ENCODE measurements around the gene PTPN3.

The PTPN3 gene

DNA sequence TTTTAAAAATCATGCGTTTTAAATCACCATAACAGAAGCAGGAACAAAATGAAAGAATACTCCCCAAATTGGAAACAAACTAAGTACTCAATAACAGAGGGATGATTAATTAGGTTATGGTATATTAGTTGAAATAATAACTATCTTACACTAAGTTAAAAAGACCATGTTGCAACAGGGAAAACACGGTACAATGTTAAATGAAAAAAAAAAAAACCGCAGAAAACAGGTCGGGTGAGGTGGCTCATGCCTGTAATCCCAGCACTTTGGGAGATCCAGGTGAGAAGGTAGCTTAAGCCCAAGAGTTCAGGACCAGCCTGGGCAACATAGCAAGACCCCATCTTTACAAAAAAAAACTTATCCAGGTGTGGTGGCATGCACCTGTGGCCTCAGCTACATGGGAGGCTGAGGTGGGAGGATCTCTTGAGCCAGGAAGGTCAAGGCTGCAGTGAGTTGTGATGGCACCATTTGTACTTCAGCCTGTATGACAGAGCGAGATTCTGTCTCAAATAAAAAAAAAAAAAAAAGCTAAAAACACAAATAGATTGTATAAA is 2.4 kb upstream of the PTPN3 start:
- DNase-seq, result no peak

DNA sequence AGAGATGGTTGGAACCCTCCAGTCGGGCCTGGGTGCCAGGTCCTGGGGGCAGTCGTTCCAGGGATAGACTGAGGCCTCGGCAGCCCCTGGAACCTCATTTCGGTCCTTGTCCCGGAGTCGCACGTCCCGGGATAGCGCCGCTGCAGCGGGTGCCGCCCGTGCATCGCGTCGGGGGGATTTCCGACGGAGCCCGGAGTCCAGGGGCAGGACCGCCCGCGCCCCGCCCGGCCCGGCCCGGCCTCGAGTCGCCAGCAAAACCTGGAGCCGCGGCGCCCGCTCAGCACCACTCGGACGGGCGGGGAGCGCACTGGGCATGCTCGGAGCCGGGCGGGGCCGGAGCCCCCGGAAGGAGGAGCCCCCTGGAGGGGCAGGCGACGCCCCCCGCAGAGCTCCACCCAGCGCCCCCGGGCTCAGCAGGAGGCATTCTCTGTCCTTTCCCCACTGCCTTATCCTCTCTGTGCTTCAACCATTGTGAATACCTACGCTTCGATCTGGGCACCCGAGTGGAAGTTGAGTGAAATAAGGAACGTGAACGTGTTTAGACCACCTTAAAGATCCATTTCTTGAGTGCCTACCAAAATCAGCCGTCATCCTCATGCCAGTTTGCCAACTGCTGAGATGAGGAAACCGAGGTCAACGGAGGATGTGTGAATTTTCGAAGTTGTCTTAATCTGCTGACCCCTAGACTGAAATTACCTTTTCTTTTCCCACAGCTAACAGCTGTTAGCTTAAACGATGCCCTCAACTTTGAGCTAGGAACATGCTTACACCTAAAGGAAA is 1.7 kb upstream of the PTPN3 start:
- no peak for DNase-seq

DNA sequence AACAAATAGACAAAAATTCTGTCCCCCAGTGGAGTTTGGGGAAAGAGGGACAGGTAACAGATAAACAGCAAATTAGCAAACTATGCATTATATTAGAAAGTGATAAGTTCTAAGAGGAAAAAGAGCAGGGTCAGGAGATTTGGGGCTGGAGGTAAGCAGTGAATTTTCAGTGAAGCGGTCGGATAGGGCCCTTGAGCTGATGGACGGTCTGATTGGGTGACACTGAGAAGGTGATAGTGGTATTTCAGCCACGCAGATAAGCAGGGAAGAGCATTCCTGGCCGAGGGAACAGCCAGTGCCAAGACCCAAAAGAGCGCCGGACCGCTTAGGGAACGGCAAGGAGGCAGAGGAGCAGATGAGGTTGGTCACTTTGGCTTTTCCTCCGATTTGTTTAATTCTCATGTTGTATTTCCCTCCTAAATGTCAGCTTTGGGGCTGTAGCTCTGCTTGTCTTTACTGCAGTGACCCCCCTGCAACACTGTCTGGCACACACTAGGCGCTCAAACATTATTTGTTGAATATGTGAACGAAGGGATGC is 1.1 kb upstream of the PTPN3 start:
- no peak for DNase-seq

DNA sequence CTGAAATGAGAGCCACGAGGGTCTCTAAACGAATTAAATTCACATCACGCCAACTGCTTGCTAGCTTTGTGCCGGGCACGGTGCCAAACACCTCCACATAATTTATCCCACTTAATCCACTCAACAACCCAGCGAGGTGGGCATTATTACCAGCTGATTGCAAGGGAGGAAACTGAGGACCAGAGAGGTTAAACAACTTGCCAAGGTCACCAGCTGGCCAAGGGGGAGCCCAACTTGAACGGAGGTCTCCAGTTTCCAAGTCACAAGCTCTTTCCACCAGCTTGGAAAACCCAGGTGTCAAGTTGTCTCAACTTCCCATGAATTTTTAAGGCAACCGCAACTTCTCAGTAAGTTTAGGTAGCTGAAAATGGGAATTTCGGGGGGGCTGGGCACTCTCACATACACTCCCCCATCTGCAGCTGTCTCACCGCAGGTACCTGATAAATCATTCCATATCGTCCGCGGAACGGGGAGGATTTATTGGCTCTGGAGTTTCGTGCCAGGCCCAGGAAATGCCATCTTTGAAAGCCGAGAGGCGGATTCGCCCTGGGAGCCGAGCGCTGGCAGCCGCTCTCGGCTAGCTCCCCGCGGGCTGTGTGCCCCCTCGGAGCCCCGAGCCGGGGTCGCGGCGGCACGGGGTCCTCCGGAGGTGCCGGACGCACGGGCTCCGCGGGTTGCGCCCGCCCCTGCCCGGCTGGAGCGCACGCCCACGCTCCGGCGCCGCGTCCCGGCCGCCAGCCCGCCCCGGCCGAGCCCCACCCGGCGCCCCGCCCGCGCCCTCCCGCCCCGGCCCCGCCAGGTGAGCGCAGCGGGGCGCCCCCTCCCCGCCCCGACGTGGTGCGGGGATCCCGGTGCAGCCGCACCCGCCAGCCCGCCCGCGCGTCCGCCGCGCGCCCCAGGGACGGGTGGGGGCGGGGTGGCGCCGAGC is 617 bp downstream of the PTPN3 start:
- no peak for DNase-seq

DNA sequence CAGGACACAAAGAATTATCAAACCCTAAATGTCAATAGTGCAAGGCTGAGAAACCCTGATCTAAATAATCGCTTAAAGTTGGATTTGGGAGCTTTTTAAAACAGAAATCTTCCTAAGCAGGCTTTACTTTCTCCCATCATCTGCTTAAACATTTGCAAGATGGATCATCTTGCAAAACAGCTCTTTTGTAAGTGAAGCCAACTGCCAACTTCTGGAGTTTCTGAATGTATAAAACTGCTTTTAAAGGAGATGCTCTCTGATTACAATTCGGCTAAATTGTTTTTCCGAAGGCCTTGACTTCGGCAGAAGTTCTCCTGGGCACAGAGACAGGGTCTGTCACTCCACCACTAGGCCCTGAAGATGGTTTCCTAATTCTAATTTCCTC is 1.3 kb downstream of the PTPN3 start:
- DNase-seq, result no peak

DNA sequence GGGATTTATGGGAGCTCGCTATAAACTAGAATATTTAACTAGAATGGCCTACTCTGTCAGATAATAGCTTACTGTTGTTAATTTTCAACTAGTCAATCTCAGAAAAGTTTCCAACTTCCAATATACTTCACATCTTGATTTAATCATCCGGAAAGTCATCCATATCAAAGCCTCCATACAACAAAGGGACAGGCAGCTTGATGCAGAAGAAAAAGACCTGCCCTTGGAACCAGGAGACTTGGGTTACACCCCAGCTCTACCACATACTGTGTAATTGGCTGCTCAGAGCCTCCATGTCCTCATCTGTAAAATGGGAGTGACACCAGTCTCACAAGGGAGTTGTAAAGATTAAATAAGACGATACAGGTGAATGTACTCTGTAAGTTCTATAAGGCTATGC is 1.9 kb downstream of the PTPN3 start:
- DNase-seq, result no peak

DNA sequence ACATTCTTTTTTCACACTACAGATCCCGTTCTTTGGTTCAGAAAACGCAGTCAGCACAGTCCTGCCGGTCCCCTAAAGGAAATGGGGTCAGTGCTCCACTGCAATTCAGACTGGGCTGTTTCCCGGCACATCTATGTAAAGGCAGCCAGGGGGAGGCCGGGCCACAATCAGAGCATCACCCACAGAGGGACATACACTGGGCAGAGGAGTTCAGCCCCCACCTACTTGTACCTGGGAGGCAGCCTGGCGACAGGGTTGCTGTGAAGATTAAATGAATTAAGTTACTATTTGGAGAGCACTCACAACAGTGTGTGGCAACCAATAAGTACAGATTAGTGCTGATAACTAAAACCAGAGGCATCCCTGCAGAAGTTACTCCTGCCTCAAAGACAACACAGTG is 4.5 kb downstream of the PTPN3 start:
- DNase-seq, result no peak

DNA sequence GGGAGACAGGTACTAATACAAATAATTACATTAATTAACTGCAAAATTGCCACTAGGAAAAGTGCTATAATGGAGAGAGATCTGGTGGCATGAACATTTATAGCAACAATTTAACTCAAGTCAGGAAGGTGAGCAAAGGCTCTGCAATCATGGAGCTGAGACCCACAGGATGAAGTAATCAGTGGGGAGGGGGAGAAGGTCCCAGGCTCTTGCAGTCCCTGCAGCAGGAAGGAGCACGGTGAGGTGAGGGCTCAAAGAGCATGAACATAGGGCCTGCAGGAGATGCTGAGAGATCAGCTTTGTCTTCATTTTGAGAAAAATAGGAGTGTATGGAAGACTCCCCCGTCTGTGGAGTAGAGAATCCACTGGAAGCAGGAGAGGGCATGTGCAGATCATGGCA is 6.5 kb downstream of the PTPN3 start:
- no peak for DNase-seq

DNA sequence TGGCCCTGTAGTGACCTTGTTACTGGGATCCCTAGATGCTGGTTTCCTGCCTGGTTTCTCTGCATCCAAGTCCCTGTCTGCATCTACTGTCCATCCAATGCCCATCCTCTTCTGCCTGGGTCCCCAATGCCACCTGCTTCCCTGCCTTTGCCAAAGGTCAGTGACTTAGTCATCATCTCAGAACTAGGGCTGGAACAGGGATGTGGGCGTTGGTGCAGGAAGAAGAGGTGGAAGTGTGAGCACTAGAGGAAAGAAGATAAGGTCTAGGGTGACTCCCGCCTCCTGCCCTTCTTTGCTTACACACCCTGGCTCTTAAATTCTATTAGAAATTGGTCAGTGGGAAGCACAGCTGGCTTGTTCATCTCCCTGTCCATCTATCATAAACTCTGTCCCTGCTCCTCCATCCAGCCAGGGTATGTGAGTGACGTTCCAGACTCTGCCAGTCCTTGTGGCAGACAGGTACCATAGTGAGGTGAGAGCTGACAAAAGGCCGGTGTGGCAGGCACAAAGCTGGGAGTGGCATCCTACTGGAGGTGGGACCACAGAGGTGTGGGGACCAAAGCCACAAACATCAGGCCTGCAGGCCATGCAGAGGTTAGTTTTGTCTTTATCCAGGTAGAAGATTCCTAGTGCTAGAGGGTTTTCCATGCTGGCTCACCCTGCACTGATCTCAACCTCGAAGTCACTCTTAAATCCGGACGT is 9.2 kb downstream of the PTPN3 start:
- DNase-seq, result no peak

DNA sequence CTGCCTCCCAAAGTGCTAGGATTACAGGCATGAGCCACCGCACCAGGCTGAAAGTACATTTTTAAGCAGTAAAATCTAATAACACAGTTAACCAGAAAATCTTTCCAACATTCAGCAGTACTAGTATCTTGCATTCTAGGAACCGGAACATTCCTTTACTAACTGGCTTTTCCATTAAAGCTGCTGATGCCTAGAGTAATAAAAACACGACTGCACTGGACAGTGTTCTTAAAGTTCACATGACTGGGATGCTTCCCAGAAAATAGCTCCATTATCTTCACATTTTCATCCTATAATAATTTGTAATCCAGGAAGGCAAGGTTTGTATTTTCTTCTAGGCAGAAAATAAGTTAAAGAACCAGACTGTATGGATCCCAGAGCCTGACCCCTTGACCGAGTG is 9.8 kb downstream of the PTPN3 start:
- no peak for DNase-seq

DNA sequence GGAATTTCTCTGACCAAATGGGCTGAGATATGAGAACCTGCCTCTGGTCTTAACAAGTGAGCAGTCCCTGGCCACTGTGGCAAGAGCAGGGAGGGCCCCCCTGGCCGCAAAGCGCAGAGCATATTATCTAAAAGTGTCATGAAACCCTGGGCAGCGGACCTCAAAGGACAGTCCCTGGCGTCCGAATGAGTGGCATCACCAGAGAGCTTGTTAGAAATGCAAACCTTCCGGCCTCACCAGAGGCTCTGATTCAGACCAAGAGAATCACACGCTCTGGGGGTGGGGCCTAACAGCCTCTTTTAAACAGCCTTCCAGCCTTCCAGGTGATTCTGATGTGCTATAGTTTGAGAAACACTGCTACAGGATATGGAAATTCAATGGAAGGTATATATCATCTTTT is 10.9 kb downstream of the PTPN3 start:
- DNase-seq, result no peak

DNA sequence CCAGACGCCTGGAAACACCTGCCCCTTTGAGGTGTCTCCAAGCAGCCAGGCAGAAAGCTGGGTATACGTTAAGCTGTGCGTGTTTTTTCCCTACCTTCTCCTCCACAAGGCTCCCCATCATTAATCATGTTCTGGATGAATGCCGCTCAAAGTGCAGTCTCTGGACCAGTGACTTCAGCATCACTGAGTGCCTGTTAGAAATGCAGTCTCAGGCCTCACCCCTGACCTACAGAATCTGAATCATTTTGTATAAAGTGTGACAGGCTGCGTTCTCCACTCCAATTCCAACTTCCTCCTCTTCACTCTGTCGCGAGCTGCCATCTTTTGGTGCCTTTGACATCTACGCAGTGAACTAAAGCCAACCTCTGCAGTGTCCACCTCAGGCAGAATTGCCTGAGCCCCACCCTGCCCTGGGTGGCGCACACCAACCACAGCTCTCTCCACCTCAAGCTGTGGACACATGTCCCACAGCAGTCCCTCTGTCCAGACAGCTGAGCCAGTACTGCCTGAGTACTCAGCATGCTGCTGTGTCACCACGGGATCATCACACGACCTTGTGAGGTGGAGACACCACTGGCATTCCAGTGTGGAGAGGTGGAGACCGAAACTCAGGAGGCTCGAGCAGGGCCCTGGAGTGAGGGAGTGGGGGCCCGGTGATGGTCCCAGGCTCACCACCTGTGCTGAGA is 14.2 kb downstream of the PTPN3 start:
- no peak for DNase-seq

DNA sequence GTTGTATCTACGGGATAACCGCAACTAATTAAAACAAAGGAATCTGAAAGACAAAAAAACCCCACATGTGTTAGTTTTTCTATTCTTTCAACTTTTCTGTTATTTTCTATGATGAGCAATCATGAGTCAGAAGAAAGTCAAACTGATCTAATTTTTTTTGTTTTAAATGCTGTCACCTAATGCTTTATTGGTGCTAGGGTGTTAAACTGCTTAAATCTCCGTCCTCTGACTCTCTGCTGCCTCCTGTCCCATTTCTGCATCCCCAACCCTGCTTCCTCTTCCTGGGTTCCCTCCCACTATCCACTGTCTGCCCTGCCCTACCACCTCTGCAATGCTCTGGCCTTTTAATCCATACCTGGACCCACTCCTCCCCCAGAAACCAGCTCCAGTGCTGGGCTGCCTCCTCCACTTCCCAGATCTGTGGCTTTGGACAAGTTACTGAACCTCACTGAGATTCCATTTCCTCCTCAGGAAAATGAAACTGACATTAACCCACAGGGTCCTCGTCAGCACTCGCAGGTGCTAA is 15.7 kb downstream of the PTPN3 start:
- no peak for DNase-seq

DNA sequence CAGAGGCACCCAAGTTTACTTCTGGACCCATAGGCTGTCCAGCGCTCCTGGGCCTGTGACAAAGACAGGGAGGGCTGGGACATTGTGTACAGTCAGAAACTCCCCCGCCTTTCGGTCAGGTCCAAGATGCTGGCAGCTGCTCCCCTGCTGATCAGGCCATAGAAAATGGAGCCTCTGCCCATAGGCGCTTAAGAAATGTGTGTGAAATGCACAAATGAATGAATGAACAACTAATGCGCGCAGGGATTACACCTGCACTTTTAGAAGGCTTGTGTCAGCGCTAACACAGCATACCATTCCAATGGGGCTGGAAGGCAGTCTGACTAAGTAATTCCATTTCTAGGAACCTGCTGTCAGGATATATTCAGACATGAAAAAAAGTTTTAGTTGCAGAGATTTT is 16.3 kb downstream of the PTPN3 start:
- DNase-seq, result no peak

DNA sequence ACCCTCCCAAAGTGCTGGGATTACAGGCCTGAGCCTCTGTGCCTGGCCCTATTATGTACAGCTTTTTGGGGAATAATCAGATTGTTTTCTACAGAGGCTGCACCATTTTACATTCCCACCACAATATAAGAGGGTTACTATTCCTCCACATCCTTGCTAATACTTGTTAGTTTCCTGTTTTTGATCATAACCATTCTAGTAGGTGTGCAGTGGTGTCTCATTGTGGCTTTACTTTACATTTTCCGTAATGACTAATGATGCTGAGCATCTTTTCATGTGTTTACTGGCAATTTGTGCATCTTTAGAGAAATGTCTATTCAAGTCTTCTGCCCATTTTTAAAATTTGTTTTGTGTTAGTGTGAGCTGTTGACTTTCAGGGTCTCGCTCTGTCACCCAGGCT is 18.3 kb downstream of the PTPN3 start:
- DNase-seq, result no peak

DNA sequence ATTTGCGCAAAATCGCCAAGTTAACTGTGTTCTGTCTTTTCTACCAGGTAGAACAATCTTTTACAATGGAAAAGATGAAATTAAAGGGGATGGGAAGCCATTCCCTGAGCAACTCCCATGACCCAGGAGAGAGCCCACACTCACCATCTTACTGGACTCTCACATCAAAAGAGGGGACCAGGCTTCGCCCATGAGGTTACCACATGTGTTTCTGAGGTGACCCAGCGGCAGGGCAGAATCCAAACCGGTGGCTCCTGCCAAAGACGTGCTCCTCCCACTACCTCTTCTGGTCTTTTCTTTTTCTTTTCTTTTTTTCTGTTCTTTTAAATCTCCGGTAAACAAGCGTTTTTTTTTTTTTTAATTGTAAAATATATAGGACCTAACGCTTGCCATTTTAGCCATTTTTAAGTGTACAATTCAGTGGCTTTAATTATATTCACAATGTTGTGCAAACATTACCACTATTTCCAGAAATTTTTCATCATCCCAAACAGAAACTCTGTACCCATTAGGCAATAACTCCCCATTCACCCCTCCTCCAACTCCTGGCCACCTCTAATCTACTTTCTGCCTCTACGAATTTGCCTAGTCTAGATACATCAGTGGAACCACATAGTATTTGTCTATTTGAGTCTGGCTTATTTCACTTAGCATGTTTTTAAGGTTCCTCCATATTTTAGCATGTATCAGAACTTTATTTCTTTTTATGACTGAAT is 19.3 kb downstream of the PTPN3 start:
- DNase-seq, result no peak

DNA sequence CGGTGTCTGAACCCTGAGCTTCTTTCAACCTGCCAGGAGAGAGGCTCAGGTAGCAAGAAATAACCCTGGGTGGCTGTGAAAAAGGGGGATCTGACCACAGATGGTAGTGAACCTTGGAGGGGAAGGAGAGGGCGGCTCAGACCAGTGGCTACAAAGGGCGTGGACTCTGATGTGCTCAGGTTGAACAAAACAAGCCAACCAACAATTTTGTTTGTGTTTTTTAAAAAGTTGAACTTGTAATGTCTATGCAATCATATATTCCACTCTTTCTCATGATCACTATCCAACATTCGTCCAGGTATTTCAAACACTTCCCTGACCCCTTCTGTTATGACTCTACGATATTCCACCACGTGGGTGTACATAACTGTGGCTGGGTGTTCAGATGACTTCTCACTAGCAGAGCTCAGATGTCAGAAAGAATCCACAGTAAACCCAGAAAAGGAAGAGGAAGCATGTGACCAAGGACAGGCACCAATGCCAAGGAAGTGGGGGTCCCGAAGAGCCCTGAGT is 20.0 kb downstream of the PTPN3 start:
- DNase-seq, result no peak

DNA sequence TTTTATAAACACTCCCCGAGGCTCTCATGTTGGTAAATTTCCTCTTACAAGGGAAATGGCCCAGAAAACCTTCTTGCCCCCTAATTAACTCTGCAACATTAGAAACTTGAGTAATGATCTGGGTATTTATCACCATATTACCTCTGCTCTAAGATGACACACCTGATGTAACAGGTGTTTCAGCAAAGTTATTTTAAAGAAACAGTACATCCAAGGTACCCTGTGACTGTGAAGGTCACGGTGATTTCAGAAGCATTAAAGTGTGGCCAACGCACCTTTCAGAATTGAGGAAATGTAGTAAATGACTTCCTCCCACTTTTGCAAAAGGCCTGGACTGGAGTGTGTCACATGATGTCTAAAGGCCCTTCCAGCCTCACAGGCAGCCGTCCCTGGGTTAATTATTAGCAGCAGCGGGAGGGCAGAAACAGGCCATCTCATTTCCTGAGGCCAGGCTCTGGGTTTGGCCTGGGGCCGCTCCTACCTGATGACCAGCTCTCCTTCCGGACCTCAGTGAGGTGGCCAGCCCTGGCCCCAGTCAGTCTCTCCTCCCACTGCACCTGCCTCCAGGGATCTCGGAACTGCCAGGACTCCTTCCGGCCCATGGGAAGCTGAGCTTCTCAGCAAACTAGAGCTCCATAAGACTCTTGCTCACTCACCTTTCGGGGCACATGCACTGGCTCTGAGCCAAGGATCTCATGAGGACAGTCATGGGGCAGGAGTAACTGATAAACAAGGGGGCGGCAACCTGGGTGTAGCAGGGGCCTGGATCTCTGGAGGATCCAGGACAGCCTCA is 20.7 kb downstream of the PTPN3 start:
- DNase-seq, result no peak

DNA sequence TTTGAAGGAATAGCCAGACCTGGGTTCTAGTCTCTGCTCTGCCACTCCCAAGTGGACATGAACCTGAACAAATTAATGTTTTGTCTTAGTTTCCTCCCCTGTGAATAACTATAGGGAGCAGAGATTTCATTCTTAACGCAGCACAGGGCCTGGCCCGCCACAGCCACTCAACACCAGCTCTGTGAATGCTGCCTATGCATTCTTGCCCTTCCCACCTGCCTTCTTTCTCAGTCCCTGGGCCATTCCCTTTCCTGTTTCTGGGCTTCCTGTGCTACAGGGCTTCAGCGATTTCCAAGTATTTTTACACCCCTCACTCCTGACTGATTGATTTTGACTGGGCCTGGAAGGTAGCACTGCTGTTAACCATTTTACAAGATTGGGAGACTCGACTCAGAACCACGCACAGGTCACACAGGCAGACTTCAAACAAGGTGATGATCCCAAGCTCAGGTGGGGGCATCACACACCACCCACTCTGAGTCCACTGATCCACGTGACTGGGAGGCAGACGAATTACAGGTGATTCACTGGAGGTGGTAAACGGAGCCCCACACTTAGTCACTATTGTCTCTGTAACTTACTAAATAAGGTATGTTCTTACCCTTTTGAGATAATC is 21.4 kb downstream of the PTPN3 start:
- no peak for DNase-seq

DNA sequence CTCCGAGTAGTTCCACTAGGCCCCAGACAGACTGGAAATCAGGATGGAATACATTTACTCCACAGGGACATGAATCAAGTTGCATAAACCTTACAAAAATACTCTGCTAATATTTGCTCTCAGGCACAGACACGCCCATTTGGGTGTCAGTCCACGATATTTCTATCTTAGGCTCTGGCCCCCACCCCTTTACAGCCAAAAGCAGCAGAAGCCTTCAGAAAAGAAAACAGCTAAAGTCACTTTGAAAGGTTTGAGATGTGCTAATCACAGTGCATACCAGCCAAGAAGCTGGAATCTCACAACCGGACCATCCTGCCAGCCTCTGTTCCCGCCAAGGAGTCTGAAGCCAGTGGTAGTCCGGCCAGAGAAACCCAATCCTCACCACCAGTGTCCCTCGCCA is 22.6 kb downstream of the PTPN3 start:
- no peak for DNase-seq

All from hematopoietic multipotent progenitor cell treated with erythropoietin and hydrocortisone succinate and interleukin-3 and kit ligand, for 4 days (in vitro differentiated cells).